Cerebellar nuclear complex (tissue), 1 donor: ENCODE data around the gene MED15.

Experiments
- DNase-seq, 2 experiments: peaks; one replicate each; lab custom pipeline; 2025; lab: John Stamatoyannopoulos, UW

The MED15 gene

DNA sequence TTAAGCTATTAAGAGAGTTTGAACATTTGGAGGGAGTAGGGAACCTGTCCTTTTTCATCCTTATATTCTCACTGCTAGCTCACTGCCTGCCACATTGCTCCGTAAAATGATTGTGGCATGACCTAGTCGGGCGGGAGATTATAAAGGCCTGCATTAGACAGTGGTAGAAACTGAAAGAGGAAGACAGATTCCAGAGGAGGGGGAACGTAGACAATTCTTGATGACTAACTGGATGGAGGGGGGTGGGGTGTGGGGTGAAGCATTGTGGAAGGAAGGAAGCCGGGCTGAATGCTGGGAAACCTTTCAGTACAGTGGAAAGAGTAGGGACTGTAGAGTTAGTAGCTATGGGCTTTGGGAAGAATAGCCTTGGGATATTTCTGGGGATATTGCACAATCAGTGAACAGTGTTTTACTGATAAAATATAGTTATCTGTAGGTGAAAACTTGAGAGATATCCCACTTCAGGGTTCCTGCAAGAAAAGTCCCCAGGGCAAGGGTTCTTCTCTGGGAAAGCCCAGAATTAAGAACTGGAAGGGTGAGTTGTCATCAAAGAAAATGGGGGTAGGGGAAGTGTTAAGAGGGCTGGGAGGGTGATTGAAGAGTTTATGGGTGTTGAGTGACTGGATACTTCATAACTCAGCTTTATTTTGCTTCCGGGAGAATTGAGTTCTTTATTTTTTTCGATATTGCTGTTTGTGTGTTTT, 2.1 kb downstream of the MED15 start:
- DNase-seq: no peak

DNA sequence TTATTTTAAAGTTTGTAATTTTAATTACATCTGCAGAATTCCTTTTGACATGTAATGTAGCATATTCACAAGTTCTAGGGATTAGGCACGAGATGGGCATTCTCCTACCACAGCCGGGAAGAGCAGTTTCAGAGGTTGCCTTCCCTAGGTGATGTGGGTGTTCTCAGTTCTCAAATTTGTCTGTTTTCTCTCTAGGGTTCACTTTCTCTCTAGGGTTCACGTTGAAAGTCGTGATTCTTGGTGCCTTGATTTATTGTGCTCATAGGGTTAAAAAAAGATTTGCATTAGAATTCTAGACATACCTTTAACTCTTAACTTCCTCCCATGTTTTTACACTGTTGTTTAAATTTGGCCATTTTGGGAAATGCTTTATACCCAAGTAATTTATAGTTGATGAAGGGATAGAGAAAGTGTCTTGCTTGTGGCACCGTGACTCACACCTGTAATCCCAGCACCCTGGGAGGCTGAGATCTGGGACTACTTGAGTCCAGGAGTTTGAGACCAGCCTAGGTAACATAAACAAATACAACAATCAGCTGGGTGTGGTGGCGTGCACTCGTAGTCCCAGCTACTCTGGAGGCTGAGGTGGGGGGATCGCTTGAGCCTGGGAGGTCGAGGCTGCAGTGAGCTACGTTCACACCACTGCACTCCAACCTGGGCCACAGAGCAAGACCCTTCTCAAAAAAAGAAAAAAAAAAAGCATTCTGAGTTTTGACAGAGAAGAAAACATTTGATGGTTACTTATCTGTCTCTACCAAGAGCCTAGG, 3.6 kb downstream of the MED15 start:
- no peak for DNase-seq

DNA sequence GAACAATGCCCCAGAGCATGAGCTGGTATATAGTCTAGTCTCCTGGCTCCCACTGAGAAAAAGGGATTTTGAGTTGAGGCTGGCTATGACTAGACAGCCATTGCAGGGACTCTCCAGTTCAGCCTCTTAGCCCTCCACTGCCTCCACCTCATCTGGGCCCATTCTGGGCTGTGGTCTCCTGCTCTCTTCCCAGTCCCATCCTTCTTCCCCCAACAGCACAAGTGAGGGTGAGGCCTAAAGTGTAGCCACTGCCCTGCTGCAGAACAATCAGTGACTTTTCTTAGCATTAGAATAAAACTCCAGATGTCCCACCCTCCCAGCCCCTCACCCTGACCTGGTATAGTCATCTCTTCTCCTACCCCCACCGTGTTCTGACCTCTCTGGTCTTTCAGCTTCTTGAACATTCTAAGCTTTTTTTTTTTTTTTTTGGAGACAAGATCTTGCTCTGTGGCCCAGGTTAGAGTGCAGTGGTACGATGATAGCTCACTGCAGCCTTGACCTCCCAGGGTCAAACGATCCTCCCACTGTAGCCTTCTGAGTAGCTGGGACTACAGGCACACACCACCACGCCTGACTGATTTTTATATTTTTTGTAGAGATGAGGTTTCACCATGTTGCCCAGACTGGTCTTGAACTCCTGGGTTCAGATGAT, 4.3 kb downstream of the MED15 start:
- no peak for DNase-seq

DNA sequence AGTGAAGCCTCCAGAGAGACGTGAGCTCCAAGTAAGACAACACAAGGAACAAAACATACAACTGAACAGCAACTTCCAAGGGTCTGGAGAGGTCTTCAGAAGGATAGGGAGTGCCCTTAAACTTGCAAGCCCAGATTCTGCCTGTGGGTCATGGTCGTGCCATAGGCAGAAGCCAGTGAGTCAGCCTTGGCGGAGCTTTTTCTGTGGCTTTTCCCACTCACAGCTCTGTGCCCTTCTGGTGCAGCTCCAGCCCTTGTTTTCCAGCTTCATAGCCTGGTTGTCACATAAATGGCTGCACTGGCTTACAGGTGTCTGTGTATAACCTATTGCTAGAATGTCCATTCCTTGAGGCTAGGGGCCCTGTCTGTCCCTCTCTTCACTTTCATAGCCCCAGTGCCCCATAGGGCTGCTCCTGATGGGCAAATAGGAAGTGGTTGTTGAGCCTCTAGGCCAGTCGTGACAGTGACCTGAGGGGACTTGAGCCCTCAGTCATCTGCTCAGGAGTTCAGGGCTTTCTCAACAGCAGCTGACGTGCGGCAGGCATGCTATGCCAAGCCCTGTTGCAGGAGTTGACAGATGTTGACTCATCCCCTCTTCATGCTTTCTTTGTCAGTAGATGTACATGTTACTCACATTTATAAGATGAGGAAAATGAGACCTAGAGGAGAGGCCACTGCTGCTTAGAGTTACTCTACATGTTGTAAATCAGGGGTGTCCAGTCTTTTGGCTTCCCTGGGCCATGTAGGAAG, 7.4 kb downstream of the MED15 start:
- no peak for DNase-seq

DNA sequence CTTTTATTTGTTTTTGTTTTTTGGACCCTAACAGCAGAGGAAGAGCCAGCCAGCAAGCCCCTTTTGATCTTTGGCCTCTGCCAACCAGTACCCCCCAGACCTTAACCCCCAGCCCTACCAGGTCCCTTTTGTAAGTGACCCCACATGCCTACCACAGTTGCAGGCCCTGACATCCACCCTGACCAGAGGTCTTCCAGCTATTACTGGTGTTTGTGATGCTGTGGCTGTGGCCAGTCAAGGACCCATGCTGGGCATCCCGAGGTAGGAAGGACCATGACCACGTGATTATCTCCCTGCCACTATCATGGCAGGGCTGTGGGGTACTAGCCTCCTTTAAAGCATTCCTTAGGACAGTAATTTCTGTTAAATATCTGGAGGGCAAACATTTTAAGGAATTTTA, 9.0 kb downstream of the MED15 start:
- no peak for DNase-seq

DNA sequence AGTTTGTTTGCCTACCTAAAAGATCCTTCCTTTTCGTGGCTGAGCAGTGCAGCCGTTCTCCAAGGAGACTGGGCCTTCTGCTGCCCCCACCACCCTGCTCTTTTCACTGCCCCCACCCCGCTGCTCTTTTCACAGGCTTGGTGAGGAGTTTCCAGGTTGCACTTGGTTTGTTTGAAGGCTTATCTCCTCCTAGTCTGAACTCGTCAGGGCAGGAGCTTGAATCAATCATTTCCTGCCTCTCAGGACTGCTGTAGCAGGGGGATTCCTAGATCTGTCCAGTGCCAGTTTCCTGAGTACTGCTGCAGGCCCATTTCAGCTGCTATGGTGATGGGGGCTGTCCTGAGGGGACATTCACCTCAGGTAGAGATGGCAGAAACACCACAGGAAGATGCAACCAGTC, 10.0 kb downstream of the MED15 start:
- DNase-seq: no peak

DNA sequence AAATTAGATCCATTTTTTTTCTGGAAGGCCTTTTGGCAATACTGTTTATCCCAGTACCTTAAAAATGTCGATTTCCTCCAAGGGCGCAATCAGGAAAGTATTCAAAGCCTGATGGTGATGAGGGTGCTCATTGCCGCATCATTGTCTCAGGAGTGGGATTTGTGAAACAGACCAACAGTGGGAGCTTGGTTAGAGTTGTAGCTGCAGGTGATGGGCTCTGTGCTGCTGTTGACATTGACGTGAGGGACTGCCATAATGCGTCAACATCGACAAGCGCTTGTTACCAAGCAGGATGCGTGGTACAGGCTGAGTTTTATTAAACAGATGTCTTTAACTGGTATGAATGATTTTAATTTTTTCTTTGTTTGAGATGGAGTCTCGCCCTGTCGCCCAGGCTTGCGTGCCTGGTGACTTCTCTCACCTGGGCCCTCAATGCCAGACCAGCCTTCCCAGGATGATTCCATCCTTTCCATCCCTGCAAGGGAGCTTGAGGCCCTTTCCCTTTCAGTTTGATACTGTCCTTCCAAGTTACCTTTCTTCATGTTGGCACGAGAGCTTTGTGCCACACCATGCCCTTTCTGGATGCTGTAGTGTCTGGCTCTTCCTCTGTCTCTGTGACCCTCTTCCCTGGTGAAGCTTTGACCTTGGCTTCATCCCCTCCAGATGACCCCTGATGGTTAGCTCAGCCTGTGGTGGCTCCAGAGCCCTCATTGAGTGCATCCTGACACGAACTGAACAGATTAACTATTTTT, 10.6 kb downstream of the MED15 start:
- DNase-seq: no peak

DNA sequence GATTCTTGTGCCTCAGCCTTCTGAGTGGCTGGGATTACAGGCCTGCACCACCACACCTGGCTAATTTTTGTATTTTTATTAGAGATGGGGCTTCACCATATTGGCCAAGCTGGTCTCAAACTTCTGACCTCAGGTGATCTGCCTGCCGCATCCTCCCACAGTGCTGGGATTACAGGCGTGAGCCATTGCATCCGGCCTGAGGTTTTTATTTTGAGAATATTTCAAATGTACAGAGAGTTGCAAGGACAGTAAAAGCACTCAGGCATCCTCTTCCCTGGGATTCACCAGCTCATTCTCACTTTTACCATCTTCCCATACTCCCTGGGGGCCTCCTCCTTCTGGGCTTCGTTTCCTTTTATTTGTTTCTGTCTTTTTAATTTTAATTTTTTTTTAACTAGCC, 12.1 kb downstream of the MED15 start:
- no peak for DNase-seq

DNA sequence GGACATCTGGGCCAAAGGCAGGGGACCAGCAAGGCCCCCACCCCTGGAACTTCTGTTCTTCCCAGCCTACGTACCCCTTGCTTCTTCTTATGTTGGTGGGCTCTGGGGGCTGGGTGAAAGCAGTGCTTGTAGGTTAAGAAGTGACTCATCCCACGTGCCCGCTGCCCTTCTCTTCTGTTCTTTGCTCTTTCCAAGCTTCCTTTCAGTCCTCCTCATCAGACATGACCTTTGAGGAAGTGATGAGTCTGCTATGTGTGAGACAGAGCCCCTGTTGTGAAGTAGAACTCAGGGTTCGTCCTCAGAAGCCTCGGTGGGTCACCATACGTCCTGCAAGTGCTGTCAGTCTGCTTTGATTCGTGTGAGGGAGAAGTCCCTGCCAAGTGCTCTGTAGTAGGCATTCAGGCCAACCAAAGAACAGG, 12.7 kb downstream of the MED15 start:
- no peak for DNase-seq

DNA sequence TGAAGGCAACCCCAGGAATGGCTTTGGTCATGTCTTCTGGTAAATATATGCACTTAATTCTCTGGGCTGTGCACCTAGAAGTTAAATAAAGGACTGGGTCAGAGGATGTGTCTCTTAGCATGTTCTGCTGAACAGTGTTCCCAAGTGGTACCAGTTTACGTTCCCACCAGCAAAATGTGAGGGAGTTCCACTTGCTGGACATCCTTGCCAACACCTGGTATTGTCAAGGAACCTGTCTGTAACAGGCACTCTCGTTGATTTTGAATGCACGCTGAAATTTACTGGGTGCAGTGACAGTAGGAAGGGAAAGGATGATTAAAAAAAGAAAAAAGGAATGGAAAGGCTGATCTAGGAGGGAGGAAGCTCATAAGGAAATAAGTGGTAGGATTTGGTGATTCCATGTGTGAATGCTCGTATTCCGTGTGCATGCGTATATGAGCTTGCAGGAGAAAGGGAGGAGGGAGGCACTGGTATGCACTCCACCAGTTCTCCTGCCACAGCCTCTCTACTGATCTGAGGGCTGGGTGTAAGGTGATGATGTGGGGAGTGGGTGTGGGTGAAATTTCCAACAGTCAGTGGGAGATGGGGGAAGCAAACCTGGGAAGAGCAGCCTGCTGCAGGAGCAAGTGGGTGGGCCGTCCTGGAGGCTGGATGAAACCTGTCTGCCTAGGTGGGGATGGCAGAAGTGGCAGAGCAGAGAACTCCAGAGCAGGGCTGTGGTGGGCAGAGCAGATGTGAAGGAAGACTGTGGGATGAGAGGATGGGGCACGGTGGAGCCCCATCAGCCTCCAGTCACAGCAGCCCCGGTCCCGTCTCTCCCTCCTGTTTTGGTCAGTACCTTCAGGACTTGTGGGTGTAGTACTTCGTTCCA, 15.0 kb downstream of the MED15 start:
- no peak for DNase-seq

DNA sequence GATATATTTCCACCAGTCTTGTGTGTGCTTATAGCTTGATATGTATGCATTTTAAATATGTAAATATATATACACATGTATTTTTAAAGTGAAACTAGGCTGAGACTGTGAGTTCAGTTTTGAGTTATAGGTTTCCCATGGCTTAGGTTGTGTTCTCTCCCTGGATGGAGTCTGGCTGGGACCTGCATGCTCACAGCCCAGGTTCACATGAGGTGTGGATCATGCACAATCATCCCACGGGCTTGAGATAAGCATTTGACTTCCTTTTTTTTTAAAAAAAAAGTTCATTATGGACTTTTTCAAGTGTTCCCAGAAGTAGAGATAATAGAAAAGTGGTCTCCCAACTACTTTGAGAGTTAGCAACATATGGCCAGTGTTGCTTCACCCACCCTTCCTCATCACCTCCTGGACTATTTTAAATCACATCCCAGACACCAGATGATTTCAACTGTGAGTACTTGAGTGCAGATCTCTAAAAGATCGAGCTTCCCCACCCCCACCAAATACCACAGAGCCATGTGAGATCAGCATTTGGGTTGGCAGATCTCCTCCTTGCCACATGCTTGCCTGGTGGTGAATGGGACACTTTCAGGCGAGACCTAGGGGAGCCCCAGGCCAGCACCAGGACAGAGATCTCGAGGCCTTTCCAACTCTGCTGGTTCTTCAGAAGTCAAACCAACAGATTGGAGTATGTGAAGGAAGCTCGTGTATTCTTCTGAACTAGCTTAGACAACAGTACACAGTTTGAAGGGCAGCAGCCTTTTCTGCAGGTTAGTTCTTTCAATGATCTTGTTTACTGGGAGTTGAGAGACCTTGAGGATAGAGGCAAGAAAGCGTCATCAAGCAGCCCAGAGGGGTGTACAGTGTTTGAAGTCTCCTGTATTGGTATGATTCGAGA, 15.9 kb downstream of the MED15 start:
- DNase-seq: no peak

DNA sequence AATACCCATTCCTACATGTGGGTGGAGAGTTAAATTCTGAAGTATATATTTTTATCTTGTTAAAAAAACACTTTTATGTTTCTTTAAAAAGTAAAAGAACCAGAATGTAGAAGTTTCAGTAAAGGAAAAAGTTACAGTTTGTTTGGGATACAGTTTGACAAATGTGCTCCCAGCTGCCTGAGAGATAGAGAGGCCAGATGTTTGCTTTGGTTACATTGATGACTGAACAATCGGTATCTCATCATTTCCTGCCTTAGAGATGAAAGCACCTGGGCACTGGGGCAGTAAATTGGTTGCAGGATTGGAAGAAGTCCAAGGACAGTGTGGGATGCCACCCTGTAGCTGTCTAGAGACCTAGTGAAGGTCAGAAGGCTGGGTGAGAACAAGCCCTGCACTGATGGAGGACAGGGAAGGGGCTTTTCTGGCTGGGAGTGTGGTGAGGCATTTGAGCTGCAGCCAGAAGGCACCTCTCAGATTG, 16.6 kb downstream of the MED15 start:
- no peak for DNase-seq

DNA sequence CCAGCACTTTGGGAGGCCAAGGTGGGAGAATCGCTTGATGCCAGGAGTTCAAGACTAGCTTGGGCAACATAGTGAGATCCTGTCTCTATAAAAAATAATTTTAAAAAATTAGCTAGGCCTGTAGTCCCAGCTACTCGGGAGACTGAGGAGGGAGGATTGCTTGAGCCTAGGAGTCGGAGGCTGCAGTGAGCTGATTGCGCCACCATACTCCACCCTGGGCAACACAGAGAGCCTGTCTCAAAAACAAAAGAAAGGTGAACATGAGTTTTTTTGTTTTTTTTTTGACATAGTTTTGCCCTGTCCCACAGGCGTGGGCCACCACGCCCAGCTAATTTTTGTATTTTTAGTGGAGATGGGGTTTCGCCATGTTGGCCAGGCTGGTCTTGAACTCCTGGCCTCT, 17.6 kb downstream of the MED15 start:
- no peak for DNase-seq

DNA sequence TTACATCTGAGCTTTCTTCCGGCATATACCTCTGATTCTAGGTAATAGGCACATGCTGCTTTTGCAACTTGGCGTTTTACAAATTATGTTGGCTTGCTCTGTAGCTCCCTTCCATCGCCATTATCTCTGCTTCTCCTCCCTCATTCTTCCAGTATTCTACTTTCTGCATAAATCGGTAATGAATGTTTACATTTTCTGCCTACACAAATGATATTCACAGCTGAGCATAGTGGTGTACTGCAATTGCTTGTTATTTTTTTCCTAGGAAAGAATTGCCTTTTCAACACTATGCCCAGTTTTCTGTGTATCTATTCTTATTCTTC, 18.9 kb downstream of the MED15 start:
- no peak for DNase-seq

DNA sequence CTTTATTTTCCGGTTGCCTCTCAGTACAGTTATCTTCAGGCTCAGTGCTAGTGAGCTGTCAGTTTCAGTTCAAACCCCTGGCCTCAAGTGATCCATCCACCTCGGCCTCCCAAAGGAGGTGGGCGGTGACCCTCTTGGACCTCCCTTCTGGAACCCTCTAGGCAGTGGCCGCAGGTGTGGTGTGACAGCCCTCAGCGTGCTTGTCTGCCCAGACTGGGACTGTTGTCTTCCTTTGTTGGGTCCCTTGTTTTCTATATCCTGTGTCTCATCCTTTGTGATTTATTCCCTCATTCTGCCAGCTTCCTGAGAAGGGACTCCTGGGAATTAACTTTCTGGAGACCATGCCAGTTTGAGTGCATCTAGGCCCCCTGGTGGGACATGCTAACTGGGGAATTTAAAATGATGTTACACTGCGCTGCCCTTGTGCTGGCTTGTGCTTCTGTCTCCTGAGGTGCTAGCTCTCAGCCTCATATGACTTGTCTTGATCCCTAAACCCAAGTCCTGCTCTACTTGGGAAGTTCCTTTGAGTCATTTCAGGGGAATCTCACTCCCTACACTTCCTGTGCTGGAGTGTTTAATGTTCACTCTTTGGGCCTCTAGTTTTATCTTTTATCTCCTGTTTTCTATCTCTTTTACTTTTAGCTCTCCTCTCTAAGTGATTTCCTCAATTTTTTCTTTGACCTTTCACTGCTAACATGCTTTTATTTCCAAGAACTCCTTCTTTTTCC, 19.4 kb downstream of the MED15 start:
- DNase-seq: no peak

DNA sequence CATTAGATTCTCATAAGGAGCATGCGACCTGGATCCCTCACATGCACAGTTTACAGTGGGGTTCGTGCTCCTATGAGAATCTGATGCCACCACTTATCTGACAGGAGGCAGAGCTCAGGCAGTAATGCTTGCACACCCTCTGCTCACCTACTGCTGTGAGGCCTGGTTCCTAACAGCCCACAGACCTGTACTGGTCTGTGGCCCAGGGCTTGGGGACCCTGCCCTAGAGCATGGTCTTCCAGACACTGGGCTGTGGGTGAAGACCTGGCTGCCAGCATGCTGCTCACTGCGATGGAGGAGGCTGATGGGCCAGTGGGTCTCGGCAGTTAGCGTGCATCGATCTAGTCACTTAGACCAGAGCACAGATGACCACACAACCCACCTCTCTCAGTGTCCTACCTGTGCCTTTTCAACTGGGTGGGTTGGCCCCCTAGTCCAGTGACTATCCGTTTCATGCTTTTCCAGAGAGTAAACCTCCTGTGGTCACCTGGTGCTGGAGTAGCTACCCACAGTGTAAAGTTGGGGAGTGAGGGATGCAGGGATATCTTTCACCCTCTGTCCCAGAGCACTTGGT, 21.1 kb downstream of the MED15 start:
- DNase-seq: no peak

DNA sequence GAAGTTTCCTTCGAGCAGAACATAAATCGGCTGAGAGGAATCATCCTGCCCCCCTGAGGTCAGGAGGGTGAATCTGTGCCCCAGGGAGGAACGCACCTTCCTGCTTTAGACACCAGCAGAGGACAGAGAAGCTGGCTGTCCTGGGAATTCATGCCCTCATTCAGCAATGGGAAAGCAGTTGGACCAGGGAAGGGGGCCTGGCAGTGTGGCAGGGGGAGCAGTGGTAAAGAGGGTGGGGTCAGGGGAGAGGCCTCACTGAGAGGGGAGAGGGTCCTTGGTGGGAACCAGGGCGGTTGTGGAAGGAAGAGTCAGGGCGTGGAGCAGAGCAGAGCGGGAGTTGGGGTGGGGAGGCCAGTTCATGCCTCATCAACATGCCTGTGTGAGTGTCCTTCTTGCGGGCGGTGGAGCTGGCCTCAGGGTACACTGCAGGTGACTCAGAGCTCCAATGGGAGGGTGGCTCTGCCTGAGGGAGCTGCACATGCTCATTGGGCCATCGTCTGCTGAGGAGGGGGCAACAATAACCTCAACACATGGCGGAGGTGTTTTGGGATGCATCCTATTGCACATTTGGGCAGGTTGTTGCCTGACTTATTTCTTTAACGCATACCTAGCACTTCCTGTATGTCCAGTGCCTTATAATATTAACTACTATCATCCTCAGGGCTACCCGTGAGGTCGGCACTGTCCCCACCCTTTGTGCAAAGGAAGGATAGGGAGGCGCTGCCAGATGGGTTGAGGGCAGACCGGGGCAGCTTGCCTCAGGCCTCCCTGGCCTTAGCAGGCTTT, 23.2 kb downstream of the MED15 start:
- no peak for DNase-seq

DNA sequence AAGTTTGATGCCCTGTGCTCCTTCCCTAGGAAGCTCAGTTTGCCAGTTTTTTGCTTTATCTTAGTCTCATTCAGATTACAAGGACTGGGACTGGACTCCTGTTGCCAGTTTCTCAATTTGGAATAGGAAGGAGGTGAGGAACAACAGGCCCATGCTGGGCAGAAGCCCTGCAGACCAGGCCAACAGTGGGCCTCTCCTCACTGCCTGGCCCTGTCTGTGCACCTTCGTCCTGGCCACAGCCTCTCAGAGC, 23.7 kb downstream of the MED15 start:
- DNase-seq: no peak
